Endothelial cell of umbilical vein (primary cell): ENCODE data around the gene GABBR2. TPM values are rescaled to one million over a fixed set of nuclear protein-coding genes. Genes with fewer than 3 reads are reported as not detected.

Source experiments
- BruUV-seq: library from RNA; stranded (reverse); fragments of 400-500 nt; replicated peaks from 2 replicates; lab custom pipeline; 2021; lab: Mats Ljungman, UMichigan
- CTCF ChIA-PET: fragments of 300-600, 350-600 bp; sonication (Branson Sonifier 250); formaldehyde crosslinking; loops from one replicate; lab custom pipeline; 2021; ENCODE audit warnings: antibody characterized with exemption, inconsistent platforms; lab: Charles Lee
- POLR2A ChIA-PET: fragments of 300-600, 350-600 bp; sonication (Branson Sonifier 250); formaldehyde crosslinking; loops from one replicate; lab custom pipeline; 2021; ENCODE audit warnings: antibody characterized with exemption, inconsistent platforms; lab: Charles Lee
- DNase-seq: peaks from one replicate; pipeline ENCODE4 v3.0.0-alpha.2; 2011; ENCODE audit warnings: low read depth, low spot score
- FAIRE-seq: peaks from 2 replicates; lab custom pipeline; 2011; peaks lifted over from hg19 to GRCh38; lab: Jason Lieb, UNC
- H2AFZ ChIP-seq: 2 replicates; pipeline ENCODE4 v1.6.0; 2012; ENCODE audit warnings: low read depth, low read length, control low read depth, inconsistent platforms
- H3K27ac ChIP-seq: 2 replicates; pipeline ENCODE4 v1.5.1; 2011; ENCODE audit warnings: low read depth, mild to moderate bottlenecking, control low read depth, low read length, moderate library complexity; ENCODE audit not compliant: insufficient read depth
- H3K27me3 ChIP-seq, 2 experiments: 2 replicates each; pipeline versions ENCODE4 v1.6.0 to v1.6.1; 2011; ENCODE audit warnings: low read length in 2 of 2, mixed read lengths in 1 of 2; ENCODE audit not compliant: control insufficient read depth in 2 of 2, insufficient read depth in 2 of 2
- H3K36me3 ChIP-seq, 2 experiments: 2 replicates in 1 of 2; 3 replicates in 1 of 2; pipeline ENCODE4 v1.5.1; 2011; ENCODE audit warnings: low read length in 2 of 2, mild to moderate bottlenecking in 1 of 2, moderate library complexity in 1 of 2; ENCODE audit not compliant: control insufficient read depth in 2 of 2, insufficient read depth in 2 of 2; ENCODE audit errors: extremely low read depth in 1 of 2
- H3K4me1 ChIP-seq: 3 replicates; pipeline ENCODE4 v1.5.1; 2011; ENCODE audit warnings: mild to moderate bottlenecking, low read length; ENCODE audit not compliant: control insufficient read depth, insufficient read depth; ENCODE audit errors: extremely low read depth
- H3K4me2 ChIP-seq: 2 replicates; pipeline ENCODE4 v1.6.1; 2011; ENCODE audit warnings: low read length, control low read depth, mixed read lengths; ENCODE audit not compliant: insufficient read depth
- H3K4me3 ChIP-seq, 3 experiments: fragments of 200-600 bp in 1 of 3; sonication (generic), shearing (Covaris generic) in 1 of 3; replicated peaks in 1 of 3; 2 replicates each; pipeline ENCODE4 v1.5.1; 2011 to 2016; ENCODE audit warnings: control low read depth in 3 of 3, low read length in 3 of 3, mild to moderate bottlenecking in 2 of 3, inconsistent platforms in 1 of 3, low read depth in 1 of 3, moderate library complexity in 1 of 3; ENCODE audit not compliant: insufficient read depth in 1 of 3
- H3K79me2 ChIP-seq: 2 replicates; pipeline ENCODE4 v1.6.0; 2012; ENCODE audit warnings: low read length, inconsistent platforms; ENCODE audit not compliant: control insufficient read depth, insufficient read depth
- H3K9ac ChIP-seq: replicated peaks from 2 replicates; pipeline ENCODE3; 2011; ENCODE audit warnings: low read length, control low read depth; ENCODE audit not compliant: insufficient read depth; ENCODE audit errors: extremely low read depth
- H3K9me1 ChIP-seq: replicated peaks from 3 replicates; pipeline ENCODE4 v1.6.0; 2011; ENCODE audit warnings: mild to moderate bottlenecking, low read length; ENCODE audit not compliant: control insufficient read depth, insufficient read depth; ENCODE audit errors: extremely low read depth
- H3K9me3 ChIP-seq: replicated peaks from 2 replicates; pipeline ENCODE4 v1.5.1; 2012; ENCODE audit warnings: low read length, inconsistent platforms; ENCODE audit not compliant: control insufficient read depth, insufficient read depth
- H4K20me1 ChIP-seq: replicated peaks from 2 replicates; pipeline ENCODE3; 2011; ENCODE audit warnings: mild to moderate bottlenecking, low read length; ENCODE audit not compliant: control insufficient read depth, insufficient read depth; ENCODE audit errors: extremely low read depth
- CTCF ChIP-seq, 2 donors: IDR thresholded peaks; 1 replicate in 1 of 2; 2 replicates in 1 of 2; pipeline ENCODE4 v1.5.1; 2011; ENCODE audit warnings: low read length in 2 of 2, mild to moderate bottlenecking in 2 of 2, moderate library complexity in 2 of 2, control low read depth in 1 of 2, inconsistent platforms in 1 of 2, low read depth in 1 of 2; ENCODE audit not compliant: insufficient read depth in 1 of 2; ENCODE audit errors: extremely low read depth in 1 of 2
- EZH2 ChIP-seq: IDR thresholded peaks from 2 replicates; pipeline ENCODE4 v1.6.1; 2012; ENCODE audit warnings: borderline replicate concordance, low read depth, mild to moderate bottlenecking, moderate library complexity, low read length, inconsistent platforms; ENCODE audit not compliant: severe bottlenecking
- FOS ChIP-seq: IDR thresholded peaks from 2 replicates; pipeline ENCODE4 v1.6.1; 2011; ENCODE audit warnings: mild to moderate bottlenecking, low read length, moderate library complexity, borderline replicate concordance; ENCODE audit not compliant: insufficient read depth
- GATA2 ChIP-seq: IDR thresholded peaks from 2 replicates; pipeline ENCODE4 v1.7.0; 2011; ENCODE audit warnings: low read depth, mild to moderate bottlenecking, moderate library complexity, mixed read lengths, low read length; ENCODE audit not compliant: insufficient read length, insufficient read depth
- JUN ChIP-seq: IDR thresholded peaks from 2 replicates; pipeline ENCODE4 v1.6.1; 2011; ENCODE audit warnings: borderline replicate concordance, low read depth; ENCODE audit not compliant: insufficient read length, insufficient read depth
- MAX ChIP-seq: IDR thresholded peaks from 2 replicates; pipeline ENCODE4 v1.6.1; 2011; ENCODE audit not compliant: insufficient read depth, insufficient read length
- MYC ChIP-seq: IDR thresholded peaks from one replicate; pipeline ENCODE4 v1.6.1; 2011; ENCODE audit warnings: mild to moderate bottlenecking, low read depth, low read length
- POLR2A ChIP-seq: IDR thresholded peaks from 2 replicates; pipeline ENCODE4 v1.6.1; 2012; ENCODE audit warnings: low read depth, mild to moderate bottlenecking, control low read depth, low read length
- POLR2AphosphoS5 ChIP-seq: IDR thresholded peaks from 2 replicates; pipeline ENCODE4 v1.6.1; 2012; ENCODE audit warnings: low read depth, mild to moderate bottlenecking, control low read depth, low read length, moderate library complexity; ENCODE audit not compliant: insufficient read depth
- dilution Hi-C: fragments of 300-500 bp; cut with MboI; formaldehyde crosslinking; loops from one replicate; pipeline ENCODE4 v1.15.0; 2019; ENCODE audit warnings: low sequenced_read_pairs; ENCODE audit not compliant: extremely low pct_ligation_motif_present
- intact Hi-C: fragments of 100-400 bp; cut with micrococcal nuclease; formaldehyde crosslinking; loops from one replicate; pipeline ENCODE4 v1.10.0; 2022
- polyA plus RNA-seq, 4 experiments: library from polyadenylated mRNA; depleted of rRNA in 3 of 4; stranded (reverse) in 3 of 4; unstranded in 1 of 4; fragments of >200 nt; gene quantifications; 2 replicates each; pipeline versions ENCODE4 v1.2.1 to v1.2.3, GENCODE V29; 2011 to 2012; ENCODE audit warnings: missing spikeins in 1 of 4
- total RNA-seq: library from RNA; stranded (reverse); gene quantifications from 2 replicates; pipeline ENCODE4 v1.2.3, GENCODE V29; 2021

Gene GABBR2
- total and polyA plus RNA-seq, 2 donors (not counting 3 experiments of a cell fraction or from before 2014, with no cell fraction given): 1.1 to 9.2 TPM

- no peaks in the 10 kb centered on the region for H3K79me2 ChIP-seq
- no peaks in the 10 kb centered on the region for H3K27me3 ChIP-seq
- FAIRE-seq (no peak), DNase-seq (no peak)
- no peaks in the 10 kb centered on the region for H3K9me1 ChIP-seq
- intact Hi-C loops (no loop called here), dilution Hi-C loops (no loop called here)
- CTCF ChIA-PET: no interaction called here
- H3K4me1 ChIP-seq: peaks cover 8% of the 10 kb centered on the region
- no peak overlapping the region for H3K9ac ChIP-seq
- POLR2A ChIA-PET: no interaction called here
- no peak overlapping the region for H2AFZ ChIP-seq
- H3K36me3 ChIP-seq: no peaks in the 10 kb centered on the region
- no peaks in the 10 kb centered on the region for H4K20me1 ChIP-seq
- no TSS peak for BruUV-seq
- H3K9me3 ChIP-seq: no peaks in the 10 kb centered on the region
- TF ChIP-seq POLR2A (no peak), MYC (no peak), JUN (no peak), CTCF (IDR thresholded peaks at IDR 0.05; ENCODE audit: extremely low read depth in 1 of 2, insufficient read depth in 1 of 2, low read depth in 1 of 2, low read length in 2 of 2) (no peak), EZH2 (no peak), POLR2AphosphoS5 (no peak), FOS (no peak), MAX (no peak), GATA2 (no peak)
- no peak overlapping the region for H3K27ac ChIP-seq
- H3K4me2 ChIP-seq: no peak overlapping the region
- no peak overlapping the region for H3K4me3 ChIP-seq
These were observed 302.3 kb downstream of the GABBR2 start for GRCh38 chr9:98406469-98406868.
